GM12878 (cell line): ENCODE results near the gene PHF23. TPM values are rescaled to one million over a fixed set of nuclear protein-coding genes. Genes with fewer than 3 reads are reported as not detected.

ENCODE experiments used
- ATAC-seq: fragments of 200-7000 bp; cut with Tn5 transposase; 3 replicates; pipeline ENCODE4 v1.9.1; 2020; ENCODE audit warnings: mild to moderate bottlenecking, moderate library complexity
- BruUV-seq: library from RNA; stranded (reverse); fragments of 400-500 nt; replicated peaks from 2 replicates; lab custom pipeline; 2021; lab: Mats Ljungman, UMichigan
- CTCF ChIA-PET: fragments of 300-600 bp; sonication (Branson Sonifier 250); formaldehyde crosslinking; extraction: SDS; loops from one replicate; lab custom pipeline; 2021; ENCODE audit warnings: inconsistent platforms; lab: Yijun Ruan, JAX
- POLR2A ChIA-PET: fragments of 350-600 bp; formaldehyde crosslinking; extraction: SDS; loops from one replicate; lab custom pipeline; 2021; ENCODE audit warnings: inconsistent platforms; lab: Charles Lee
- RAD21 ChIA-PET: fragments of 300-600 bp; sonication (Branson Sonifier 250); formaldehyde crosslinking; loops from one replicate; lab custom pipeline; 2023; ENCODE audit warnings: antibody characterized with exemption; ENCODE audit not compliant: unreplicated experiment; lab: Charles Lee
- SMC1A ChIA-PET: fragments of 300-600 bp; sonication (Branson Sonifier 250); formaldehyde crosslinking; loops from one replicate; lab custom pipeline; 2023; ENCODE audit not compliant: unreplicated experiment, uncharacterized antibody; lab: Charles Lee
- DNase-seq: peaks from one replicate; pipeline ENCODE4 v3.0.0-alpha.2; 2011; ENCODE audit warnings: low read depth, low spot score
- FAIRE-seq: peaks from 3 replicates; lab custom pipeline; 2011; peaks lifted over from hg19 to GRCh38; lab: Jason Lieb, UNC
- H2AFZ ChIP-seq: 2 replicates; pipeline ENCODE4 v1.6.0; 2011; ENCODE audit warnings: low read depth, low read length, control low read depth; ENCODE audit not compliant: control insufficient read depth
- H3K27ac ChIP-seq: 2 replicates; pipeline ENCODE4 v1.5.1; 2011; ENCODE audit warnings: control low read depth; ENCODE audit not compliant: control insufficient read depth, insufficient read depth
- H3K27me3 ChIP-seq, 2 experiments: replicated peaks in 1 of 2; 2 replicates each; pipeline versions ENCODE4 v1.6.0 to v1.6.1; 2011; ENCODE audit warnings: low read length in 1 of 2; ENCODE audit not compliant: control insufficient read depth in 2 of 2, insufficient read depth in 2 of 2
- H3K36me3 ChIP-seq, 2 experiments: 2 replicates each; pipeline ENCODE4 v1.5.1; 2011; ENCODE audit warnings: low read length in 1 of 2; ENCODE audit not compliant: control insufficient read depth in 2 of 2, insufficient read depth in 2 of 2
- H3K4me1 ChIP-seq: 2 replicates; pipeline ENCODE4 v1.6.1; 2011; ENCODE audit warnings: mild to moderate bottlenecking, low read length, moderate library complexity, mixed read lengths; ENCODE audit not compliant: control insufficient read depth, insufficient read depth
- H3K4me2 ChIP-seq: 2 replicates; pipeline ENCODE4 v1.6.0; 2011; ENCODE audit warnings: control low read depth; ENCODE audit not compliant: control insufficient read depth, insufficient read depth
- H3K4me3 ChIP-seq: fragments of 200-600 bp; sonication (generic); 2 replicates; pipeline ENCODE4 v1.5.1; 2016
- H3K79me2 ChIP-seq: 2 replicates; pipeline ENCODE4 v1.6.0; 2011; ENCODE audit warnings: low read length; ENCODE audit not compliant: control insufficient read depth, insufficient read depth
- H3K9ac ChIP-seq: 2 replicates; pipeline ENCODE4 v1.8.0; 2011; ENCODE audit warnings: low read length, control low read depth, mixed read lengths; ENCODE audit not compliant: control insufficient read depth, insufficient read depth
- H3K9me3 ChIP-seq: replicated peaks from 3 replicates; pipeline ENCODE4 v1.5.1; 2011; ENCODE audit warnings: mild to moderate bottlenecking, low read length; ENCODE audit not compliant: control insufficient read depth, insufficient read depth
- H4K20me1 ChIP-seq: 2 replicates; pipeline ENCODE4 v1.6.0; 2011; ENCODE audit not compliant: control insufficient read depth, insufficient read depth
- E4F1 ChIP-seq: fragments of 450-650 bp; IDR thresholded peaks from 2 replicates; pipeline ENCODE4 v1.6.1; 2018; ENCODE audit warnings: borderline replicate concordance, mild to moderate bottlenecking; ENCODE audit not compliant: partially characterized antibody
- IRF5 ChIP-seq: fragments of 450-650 bp; IDR thresholded peaks from 2 replicates; pipeline ENCODE4 v1.6.1; 2017; ENCODE audit warnings: borderline replicate concordance
- MEF2A ChIP-seq: IDR thresholded peaks from 2 replicates; pipeline ENCODE4 v1.6.1; 2011; ENCODE audit warnings: low read depth, mild to moderate bottlenecking, low read length, moderate library complexity; ENCODE audit not compliant: insufficient read depth
- NBN ChIP-seq: fragments of 450-650 bp; IDR thresholded peaks from 2 replicates; pipeline ENCODE4 v1.6.1; 2016
- NR2C2 ChIP-seq: IDR thresholded peaks from 2 replicates; pipeline ENCODE4 v1.6.1; 2011; ENCODE audit warnings: borderline replicate concordance, low read depth; ENCODE audit not compliant: control insufficient read depth, insufficient read length
- SIN3A ChIP-seq: IDR thresholded peaks from 2 replicates; pipeline ENCODE4 v1.6.1; 2012; ENCODE audit warnings: low read depth, low read length, improper control_type of control experiment
- SUPT20H ChIP-seq: IDR thresholded peaks from 2 replicates; pipeline ENCODE4 v1.6.1; 2011; ENCODE audit warnings: low read depth, mild to moderate bottlenecking, low read length, moderate library complexity, borderline replicate concordance; ENCODE audit not compliant: control insufficient read depth
- TAF1 ChIP-seq: IDR thresholded peaks from 2 replicates; pipeline ENCODE4 v1.6.1; 2011; ENCODE audit warnings: mild to moderate bottlenecking, low read depth, low read length, borderline replicate concordance
- TARDBP ChIP-seq: IDR thresholded peaks from 2 replicates; pipeline ENCODE4 v1.6.1; 2016; ENCODE audit warnings: borderline replicate concordance
- WGBS: methylation state at CpG from one replicate; pipeline ENCODE4 v1.1.6; 2016; ENCODE audit warnings: low lambda C conversion rate; ENCODE audit not compliant: insufficient replicate concordance, insufficient coverage; ENCODE audit errors: missing lambda C conversion rate; 5-methylcytosine and 5-hydroxymethylcytosine counted together
- in situ Hi-C: fragments of 300-500 bp; cut with MboI; formaldehyde crosslinking; loops from 9 replicates; pipeline ENCODE4 v1.14.3; 2018; ENCODE audit warnings: mixed read lengths
- intact Hi-C: fragments of 100-400 bp; cut with micrococcal nuclease; formaldehyde crosslinking; loops from one replicate; pipeline ENCODE4 v1.14.2; 2022; ENCODE audit not compliant: unreplicated experiment
- polyA plus RNA-seq, 11 experiments: library from polyadenylated mRNA; depleted of rRNA in 4 of 11; unstranded in 6 of 11; stranded (reverse) in 5 of 11; fragments of >200 nt; fragmentation: Nextera tagmentation in 4 of 11; fragmentation: Illumina TruSeq in 1 of 11; extraction: Ambion mirVana in 4 of 11; extraction: Trizol in 1 of 11; gene quantifications; 1 replicate in 1 of 11; 2 replicates in 10 of 11; pipeline versions ENCODE4 v1.2.1 to v1.2.3, GENCODE V29; 2011 to 2016; ENCODE audit warnings: inconsistent platforms in 2 of 11, missing spikeins in 2 of 11, low read depth in 1 of 11
- total RNA-seq, 4 experiments: library from RNA; depleted of rRNA in 3 of 4; stranded (reverse); fragments of >200 nt in 3 of 4; fragmentation: Illumina TruSeq in 1 of 4; extraction: Trizol in 1 of 4; gene quantifications; 2 replicates each; pipeline versions ENCODE4 v1.2.1 to v1.2.3, GENCODE V29; 2013 to 2021
- TF ChIP-seq, protein P1 (sequence below): fragments of 450-650 bp; IDR thresholded peaks from 2 replicates; pipeline ENCODE4 v1.6.1; 2016; ENCODE audit warnings: mild to moderate bottlenecking, moderate library complexity, borderline replicate concordance
- TF ChIP-seq, protein P2 (sequence below): fragments of 450-650 bp; IDR thresholded peaks from 2 replicates; pipeline ENCODE4 v1.6.1; 2017; ENCODE audit warnings: low read depth, mild to moderate bottlenecking, moderate library complexity

PHF23 gene
- total and polyA plus RNA-seq, 10 of the 15 experiments (the other 5 are each of a cell fraction or from before 2014, with no cell fraction given), result 8.2 to 84.8 (median 32.6) TPM

DNA sequence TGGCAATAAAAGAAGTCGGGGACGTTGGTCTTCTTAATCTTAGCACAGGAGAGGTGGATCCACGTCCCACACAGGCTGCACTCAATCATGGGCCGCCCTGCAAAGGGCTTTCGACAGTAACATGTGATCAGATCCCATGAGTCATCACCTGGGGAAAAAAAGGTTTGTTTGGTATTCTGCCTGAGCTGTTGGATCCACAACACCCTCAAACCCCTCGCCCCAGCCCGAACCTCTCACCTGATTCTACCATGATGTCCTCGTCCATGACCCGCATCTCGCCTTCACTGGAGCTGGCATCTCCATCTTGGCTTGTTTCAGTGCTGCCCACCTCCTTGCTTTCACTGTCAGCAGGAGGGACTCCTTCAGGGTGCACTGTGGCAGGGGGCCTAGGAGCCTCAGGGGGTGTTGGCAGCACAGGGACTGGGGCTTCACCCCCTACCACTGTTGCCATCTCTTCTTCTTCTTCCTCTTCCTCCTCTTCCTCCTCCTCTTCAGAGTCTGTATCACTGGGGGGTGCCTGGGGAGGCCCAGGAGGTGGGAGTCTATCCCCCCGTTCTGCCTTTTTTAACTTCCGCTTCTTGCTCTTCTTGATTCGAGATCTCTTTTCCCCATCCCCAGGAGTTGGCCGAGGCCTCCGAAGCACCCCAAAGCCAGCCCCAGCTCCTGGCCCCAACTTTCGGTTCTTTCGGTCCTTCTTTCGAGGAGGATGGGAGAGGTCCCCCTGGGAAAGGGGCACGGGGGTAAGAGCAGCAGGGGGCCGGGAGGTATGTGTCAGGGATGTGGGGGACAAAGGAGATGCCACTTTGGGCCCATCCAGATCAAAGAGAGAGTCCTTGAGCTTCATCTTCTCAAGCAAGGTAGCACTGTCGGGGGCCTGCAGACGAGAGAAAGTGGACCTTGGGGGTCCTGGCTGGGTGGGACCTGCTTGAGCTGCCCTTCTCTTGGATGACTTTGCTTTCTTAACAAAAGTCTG lies 3.3 kb downstream of the PHF23 start:
- Histone ChIP-seq H3K4me3 (peak overlapping the region; percentile 84; the same call in 1 of the 2 replicates), H3K79me2 (peaks cover 61% of the 10 kb centered on the region), H4K20me1 (no peaks in the 10 kb centered on the region), H2AFZ (no peak overlapping the region), H3K36me3 (peaks cover 6 to 14% of the 10 kb centered on the region in 2 experiments), H3K9me3 (no peaks in the 10 kb centered on the region), H3K9ac (no peak overlapping the region; the same call in 1 of the 2 replicates), H3K27ac (0 out of 2 replicates have a peak overlapping the region, but pooled peaks have one; percentile 15), H3K4me2 (peak overlapping the region; percentile 91), H3K27me3 (no peaks in the 10 kb centered on the region), H3K4me1 (peaks cover 29% of the 10 kb centered on the region)
- RAD21 ChIA-PET, result interaction anchor here (1.2 to 1.4 kb wide), 3 partner anchors 14 to 190 kb away, joined by 3 to 4 read pairs (median 3); partner anchors contain the start of genes ACADVL and DLG4
- BruUV-seq, result TSS peak; percentile 19
- ATAC-seq, result no peak
- SMC1A ChIA-PET, result no interaction called here
- no peak for DNase-seq
- 76% methylated on average over 21 of the region's 22 CpGs for whole genome bisulfite sequencing
- POLR2A ChIA-PET, result interaction anchor here (1.1 to 7.3 kb wide), 4 partner anchors 14 to 94 kb away, joined by 3 to 99 read pairs (median 41); partner anchors contain the start of genes ACADVL, CTDNEP1, DLG4 and ELP5
- FAIRE-seq, result no peak
- CTCF ChIA-PET, result interaction anchor here (1.5 to 6.6 kb wide), 2 partner anchors 15 kb away, joined by 9 to 50 read pairs; partner anchors contain the start of genes ACADVL and DLG4
- intact Hi-C loops, result no loop called here
- in situ Hi-C loops, result no loop called here
- TF ChIP-seq IRF5 (no peak), SUPT20H (no peak), TAF1 (no peak), E4F1 (no peak), TARDBP (no peak), MEF2A (no peak), SIN3A (no peak), NR2C2 (no peak), NBN (no peak)
- TF ChIP-seq, protein P1, sequence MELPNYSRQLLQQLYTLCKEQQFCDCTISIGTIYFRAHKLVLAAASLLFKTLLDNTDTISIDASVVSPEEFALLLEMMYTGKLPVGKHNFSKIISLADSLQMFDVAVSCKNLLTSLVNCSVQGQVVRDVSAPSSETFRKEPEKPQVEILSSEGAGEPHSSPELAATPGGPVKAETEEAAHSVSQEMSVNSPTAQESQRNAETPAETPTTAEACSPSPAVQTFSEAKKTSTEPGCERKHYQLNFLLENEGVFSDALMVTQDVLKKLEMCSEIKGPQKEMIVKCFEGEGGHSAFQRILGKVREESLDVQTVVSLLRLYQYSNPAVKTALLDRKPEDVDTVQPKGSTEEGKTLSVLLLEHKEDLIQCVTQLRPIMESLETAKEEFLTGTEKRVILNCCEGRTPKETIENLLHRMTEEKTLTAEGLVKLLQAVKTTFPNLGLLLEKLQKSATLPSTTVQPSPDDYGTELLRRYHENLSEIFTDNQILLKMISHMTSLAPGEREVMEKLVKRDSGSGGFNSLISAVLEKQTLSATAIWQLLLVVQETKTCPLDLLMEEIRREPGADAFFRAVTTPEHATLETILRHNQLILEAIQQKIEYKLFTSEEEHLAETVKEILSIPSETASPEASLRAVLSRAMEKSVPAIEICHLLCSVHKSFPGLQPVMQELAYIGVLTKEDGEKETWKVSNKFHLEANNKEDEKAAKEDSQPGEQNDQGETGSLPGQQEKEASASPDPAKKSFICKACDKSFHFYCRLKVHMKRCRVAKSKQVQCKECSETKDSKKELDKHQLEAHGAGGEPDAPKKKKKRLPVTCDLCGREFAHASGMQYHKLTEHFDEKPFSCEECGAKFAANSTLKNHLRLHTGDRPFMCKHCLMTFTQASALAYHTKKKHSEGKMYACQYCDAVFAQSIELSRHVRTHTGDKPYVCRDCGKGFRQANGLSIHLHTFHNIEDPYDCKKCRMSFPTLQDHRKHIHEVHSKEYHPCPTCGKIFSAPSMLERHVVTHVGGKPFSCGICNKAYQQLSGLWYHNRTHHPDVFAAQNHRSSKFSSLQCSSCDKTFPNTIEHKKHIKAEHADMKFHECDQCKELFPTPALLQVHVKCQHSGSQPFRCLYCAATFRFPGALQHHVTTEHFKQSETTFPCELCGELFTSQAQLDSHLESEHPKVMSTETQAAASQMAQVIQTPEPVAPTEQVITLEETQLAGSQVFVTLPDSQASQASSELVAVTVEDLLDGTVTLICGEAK, result no peak
- TF ChIP-seq, protein P2, sequence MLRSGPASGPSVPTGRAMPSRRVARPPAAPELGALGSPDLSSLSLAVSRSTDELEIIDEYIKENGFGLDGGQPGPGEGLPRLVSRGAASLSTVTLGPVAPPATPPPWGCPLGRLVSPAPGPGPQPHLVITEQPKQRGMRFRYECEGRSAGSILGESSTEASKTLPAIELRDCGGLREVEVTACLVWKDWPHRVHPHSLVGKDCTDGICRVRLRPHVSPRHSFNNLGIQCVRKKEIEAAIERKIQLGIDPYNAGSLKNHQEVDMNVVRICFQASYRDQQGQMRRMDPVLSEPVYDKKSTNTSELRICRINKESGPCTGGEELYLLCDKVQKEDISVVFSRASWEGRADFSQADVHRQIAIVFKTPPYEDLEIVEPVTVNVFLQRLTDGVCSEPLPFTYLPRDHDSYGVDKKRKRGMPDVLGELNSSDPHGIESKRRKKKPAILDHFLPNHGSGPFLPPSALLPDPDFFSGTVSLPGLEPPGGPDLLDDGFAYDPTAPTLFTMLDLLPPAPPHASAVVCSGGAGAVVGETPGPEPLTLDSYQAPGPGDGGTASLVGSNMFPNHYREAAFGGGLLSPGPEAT, result no peak
